Suprapubic skin (tissue), 3 donors: ENCODE data around the gene C10orf105.

ENCODE experiments used
- CTCF ChIP-seq, 2 donors: fragments of 200-600 bp in 1 of 2; fragments of 450-650 bp in 1 of 2; sonication (generic) in 1 of 2; IDR thresholded peaks; one replicate each; pipeline ENCODE4 v1.5.1; 2016 to 2019; ENCODE audit warnings: antibody characterized with exemption in 2 of 2, mild to moderate bottlenecking in 1 of 2, moderate library complexity in 1 of 2
- EP300 ChIP-seq: sonication (generic); formaldehyde crosslinking; IDR thresholded peaks from one replicate; pipeline ENCODE4 v1.6.1; 2017; ENCODE audit warnings: antibody characterized with exemption

GRCh38 chr10:71683301-71683700 is 36.3 kb downstream of the C10orf105 start:
- TF ChIP-seq CTCF (IDR thresholded peaks at IDR 0.05) (no peak), EP300 (no peak)
